Amygdala (tissue), 56 donors: Measurements from ENCODE around the gene RAB31.

Experiments
- DNase-seq, 56 donors: peaks; one replicate each; lab custom pipeline; 2025; lab: John Stamatoyannopoulos, UW

Gene RAB31

DNA sequence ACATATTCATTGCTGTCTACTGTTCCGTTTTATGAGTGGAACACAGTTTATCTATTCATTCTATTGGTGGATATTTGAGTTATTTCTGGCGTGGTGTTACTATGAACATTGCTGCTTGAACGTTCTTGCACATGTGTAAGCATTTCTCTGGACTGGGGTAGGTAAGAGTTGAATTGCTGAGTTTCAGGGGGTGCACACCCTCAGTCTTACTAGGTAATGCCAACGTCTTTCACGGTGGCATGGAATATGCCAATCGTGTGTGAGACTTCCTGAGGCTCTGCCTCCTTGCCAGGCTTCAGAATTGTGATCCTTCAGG lies 121.3 kb downstream of the RAB31 start:
- DNase-seq: no peak

DNA sequence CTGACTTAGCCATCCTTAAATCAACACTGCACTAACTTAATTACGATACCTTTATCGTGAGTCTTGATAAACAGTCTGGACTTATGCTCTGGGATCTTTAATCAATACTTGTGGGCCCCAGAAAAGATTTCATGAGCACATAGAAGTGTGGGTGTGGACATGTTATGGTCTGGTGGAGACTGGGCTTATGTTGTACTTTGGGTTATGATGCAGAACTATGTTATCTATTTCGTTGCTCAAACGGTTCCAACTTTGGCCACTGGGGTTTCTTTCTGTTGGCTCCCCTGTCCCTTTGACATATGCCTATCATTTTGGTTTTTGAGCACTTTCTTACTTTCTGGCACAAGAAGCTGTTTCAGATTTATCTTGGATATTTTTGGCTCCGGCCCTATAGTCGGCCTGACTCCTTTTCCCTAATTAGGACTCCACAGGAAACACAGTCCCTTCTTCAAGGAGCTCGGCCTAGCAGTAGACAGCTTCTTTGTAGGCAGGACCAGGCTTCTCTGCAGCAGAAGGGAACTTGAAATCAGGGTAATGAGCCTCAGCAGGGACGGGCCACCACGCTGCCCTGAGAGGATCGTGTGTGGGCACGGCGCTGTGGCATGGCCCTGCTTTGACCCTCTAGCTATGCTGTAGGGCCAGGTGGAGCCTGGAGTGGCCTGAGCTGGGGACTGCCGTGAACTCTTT lies 123.1 kb downstream of the RAB31 start:
- no peak for DNase-seq

DNA sequence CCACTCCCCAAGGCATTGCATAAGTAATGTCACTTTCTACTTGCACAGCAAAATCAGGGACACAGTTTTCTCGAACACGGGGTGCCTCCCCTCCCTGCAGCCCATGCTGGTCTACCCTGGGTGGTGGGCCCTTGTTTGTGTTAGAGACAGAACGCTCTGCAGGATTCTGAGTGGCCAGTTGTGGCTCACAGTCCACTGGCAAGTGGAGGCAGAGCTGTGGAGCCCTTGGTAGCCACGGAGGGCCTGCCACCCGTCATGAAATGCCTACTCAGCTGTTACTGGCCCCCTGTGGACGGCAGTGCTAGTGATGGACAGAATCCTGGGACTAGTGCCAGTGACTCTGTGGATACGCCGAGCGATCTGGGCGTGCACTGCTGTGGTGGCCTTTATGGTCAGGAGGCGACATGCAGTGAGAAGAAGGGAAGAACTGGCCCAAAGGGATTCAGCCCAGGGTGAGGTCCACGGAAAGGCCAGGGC lies 123.7 kb downstream of the RAB31 start:
- no peak for DNase-seq

DNA sequence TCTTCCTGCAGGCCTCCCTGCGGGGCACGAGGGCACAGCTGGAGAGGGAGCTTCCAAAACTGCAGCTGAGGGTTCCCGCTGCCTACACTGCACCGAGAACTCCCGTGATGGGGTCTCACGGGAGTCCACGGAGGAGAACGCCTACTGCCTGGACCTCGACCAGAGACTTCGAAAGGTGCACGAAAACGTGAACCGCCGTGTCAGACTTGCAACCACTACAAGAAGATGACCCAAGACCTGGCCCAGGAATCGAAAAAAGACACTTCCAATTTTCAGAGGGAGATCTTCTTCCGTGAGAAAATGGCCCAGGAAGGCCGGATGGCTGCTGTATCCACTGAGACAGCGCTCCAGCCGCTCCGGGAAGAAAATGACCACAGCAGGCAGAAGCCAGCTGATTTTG lies 124.8 kb downstream of the RAB31 start:
- DNase-seq: no peak

DNA sequence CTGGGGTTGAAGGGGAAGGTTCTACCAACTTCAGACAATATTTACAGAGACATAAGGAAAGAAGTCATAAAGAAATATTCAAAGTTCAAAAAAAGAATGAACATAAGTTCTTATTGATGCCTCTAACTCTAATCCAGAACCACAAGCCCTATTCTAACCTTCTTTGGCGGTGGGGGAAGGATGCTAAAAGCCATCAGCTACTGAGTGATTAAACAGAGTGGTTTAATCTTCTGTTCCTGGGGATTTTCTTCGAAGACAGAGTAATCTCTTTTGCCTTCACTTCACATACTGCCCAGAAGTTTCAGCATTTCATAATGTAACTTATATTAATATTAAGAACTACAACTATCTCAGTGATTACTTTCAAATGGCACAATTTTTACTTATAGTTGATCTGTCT lies 126.5 kb downstream of the RAB31 start:
- no peak for DNase-seq

DNA sequence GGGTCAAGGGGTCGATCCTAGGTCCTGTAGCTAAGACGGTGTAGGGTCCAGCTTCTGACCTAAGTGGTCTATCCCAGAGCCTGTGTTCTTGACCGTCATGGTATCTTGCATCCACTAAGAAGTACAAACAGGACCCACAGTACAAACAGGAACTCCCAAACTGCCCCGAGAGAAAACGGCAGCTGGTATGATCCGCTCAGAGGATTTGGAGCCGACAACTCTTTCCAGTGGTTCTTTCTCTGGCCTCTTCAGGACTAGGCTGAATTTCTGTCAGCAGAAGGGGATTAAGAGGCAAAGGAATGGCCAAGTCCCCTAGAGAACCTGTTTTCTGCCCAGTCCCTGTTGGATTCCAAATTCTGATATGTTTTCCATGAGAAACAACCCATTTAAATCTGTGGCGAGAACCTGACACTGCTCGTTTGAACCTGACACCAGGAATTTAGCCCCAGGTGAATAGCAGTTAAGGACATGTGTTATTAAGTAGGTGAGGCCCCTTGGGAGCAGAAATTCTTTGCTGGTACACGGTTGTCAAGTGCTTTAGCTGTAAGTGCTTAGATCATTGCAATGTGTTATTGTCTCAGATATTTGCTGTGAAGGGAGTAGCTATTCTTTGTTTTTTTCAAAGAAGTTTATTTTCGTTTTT lies 127.1 kb downstream of the RAB31 start:
- DNase-seq: no peak

DNA sequence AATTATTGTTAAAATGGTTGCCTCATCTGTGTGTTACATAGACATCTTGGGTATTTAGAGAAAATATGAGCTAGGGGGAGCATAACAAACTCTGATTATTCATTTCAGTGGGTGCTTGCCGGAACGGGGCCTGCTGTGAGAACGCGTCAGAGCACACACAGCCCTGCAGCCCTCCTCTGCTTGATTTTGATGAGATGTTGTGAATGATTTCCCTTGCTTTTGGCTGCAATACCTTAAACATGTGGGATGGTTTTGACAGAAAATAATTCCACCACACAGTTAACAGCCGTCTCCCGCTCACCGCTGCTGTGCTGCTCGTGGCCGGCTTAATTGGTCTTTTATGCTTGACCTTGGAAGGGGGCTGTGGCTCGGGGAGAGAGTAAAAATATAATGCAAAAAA lies 127.7 kb downstream of the RAB31 start:
- peak in 5 of 56 donors; percentile 6 to 48 (median 35) for DNase-seq

DNA sequence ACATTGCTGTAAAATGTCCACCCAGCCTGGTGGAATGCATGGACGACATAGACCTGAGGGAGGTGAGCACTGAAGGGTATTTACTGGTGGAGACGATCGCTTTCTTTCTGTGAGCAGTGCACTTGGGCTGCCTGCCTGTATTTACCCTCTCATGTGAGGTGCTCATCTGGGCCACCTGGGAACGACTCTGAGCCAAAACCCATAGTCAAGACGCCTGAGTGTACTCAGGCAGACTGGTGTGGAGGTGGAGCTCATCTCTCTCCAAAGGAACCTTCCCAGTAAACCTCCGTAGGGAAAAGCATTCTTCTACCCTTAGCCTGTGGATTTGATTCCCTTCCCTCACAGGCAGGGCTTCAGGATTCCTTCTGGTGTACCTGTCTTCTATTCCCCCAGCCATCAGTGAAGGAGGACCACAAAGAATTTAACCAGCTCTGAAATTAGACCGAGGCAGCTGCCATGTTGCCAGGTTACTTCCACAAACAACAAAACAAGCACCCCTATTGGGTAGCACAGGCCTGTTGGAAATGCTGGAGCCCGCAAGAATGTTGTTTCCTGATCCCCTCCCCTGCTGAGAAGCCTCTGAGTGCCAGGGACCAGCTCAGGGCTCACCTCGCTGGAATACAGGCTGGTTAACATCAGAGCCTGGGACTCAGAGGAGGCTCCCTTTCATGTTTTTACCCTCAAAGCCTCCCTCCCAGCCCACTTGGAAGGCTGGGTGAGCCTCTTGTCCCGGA lies 130.2 kb downstream of the RAB31 start:
- no peak for DNase-seq

DNA sequence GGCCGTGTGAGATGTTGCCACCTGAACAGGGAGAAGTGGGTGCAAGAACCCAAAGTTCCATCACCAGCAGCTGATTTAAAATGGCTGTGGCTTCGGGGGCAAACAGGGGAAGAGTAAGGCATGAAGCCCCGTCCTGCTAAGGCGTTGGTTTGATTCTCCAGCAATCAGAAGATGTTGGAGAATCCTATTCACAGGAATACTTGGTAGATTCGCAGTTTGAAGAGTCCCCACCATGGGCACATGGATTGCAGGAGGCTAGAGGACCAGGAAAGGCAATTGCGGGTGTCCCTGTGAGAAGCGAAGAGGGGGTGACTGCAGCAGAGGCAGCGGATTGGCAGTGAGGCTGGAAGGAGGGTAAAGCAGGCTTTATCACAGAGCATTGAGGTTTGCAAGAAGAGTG lies 131.1 kb downstream of the RAB31 start:
- no peak for DNase-seq

DNA sequence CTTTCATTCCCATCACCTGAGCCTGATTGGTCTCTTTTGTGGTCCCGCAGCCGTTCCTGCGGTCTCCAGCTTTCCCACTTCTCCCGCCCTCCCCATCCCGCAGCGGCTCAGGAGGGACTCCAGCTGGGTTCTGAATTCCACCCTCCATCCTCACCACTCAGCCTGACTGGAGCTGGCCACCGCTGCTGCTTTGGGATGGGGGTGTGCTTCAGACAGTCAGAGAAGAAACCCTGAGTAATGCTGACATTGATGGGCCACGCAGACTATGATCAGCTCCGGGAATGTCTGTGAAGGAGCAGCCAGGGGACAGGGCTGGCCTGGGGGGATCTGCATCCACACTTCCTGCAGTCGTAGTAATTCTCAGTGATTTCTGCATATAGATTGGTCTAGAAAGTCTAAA lies 131.8 kb downstream of the RAB31 start:
- DNase-seq: no peak

DNA sequence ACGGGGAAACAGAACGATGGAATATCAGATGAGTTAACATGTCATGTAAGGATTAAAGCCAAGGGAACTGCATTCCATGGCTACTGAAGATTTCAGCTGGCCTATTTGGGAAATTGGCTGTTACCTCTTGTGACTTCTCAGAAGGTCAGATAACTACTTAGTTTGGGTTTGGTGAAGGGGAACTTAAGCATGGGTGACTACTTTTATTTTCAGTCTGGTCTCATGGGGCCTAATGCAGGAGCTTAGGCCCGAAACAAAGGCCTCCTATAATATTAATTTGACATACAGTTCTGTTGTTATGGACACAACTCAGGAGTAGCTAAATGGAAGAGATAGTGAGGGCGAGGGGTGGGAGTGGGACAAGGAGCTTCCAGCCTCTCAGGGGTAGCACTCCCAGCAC lies 133.7 kb downstream of the RAB31 start:
- DNase-seq: no peak

DNA sequence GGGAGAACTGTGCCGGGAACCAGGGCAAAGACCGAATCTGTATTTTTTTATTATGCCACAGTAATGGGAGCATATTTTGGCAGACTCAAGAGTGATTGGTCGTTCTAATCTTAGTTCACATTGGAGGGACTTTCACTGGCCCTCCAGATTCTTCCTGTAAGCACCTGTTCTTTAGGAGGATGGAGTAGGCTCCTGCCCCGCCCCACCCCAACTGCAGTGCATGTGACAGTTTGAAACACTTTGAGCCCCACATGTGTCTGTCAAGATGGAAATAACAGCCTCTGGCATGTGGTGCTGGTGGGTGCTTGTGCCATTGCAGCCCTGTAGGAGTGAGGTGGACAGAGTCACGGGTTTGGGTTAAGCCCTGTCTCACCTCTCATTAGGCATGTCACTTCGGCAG lies 134.3 kb downstream of the RAB31 start:
- no peak for DNase-seq

DNA sequence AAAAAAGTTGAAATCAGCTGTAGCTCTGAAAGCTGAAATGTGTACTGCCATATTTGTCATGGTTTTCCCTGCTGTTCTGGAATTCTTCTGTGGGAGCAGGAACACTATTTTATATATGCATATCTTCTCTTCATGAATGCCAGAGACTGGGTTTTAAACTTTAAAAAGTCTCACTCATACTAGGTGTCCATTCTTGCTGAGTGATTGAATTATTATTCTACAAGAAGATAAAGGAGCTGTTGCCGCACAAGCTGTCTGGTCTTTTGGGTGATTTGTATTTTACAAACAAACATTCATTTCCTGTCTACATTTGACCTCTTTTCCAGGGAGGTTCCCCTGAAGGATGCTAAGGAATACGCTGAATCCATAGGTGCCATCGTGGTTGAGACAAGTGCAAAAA lies 137.2 kb downstream of the RAB31 start:
- DNase-seq: no peak

DNA sequence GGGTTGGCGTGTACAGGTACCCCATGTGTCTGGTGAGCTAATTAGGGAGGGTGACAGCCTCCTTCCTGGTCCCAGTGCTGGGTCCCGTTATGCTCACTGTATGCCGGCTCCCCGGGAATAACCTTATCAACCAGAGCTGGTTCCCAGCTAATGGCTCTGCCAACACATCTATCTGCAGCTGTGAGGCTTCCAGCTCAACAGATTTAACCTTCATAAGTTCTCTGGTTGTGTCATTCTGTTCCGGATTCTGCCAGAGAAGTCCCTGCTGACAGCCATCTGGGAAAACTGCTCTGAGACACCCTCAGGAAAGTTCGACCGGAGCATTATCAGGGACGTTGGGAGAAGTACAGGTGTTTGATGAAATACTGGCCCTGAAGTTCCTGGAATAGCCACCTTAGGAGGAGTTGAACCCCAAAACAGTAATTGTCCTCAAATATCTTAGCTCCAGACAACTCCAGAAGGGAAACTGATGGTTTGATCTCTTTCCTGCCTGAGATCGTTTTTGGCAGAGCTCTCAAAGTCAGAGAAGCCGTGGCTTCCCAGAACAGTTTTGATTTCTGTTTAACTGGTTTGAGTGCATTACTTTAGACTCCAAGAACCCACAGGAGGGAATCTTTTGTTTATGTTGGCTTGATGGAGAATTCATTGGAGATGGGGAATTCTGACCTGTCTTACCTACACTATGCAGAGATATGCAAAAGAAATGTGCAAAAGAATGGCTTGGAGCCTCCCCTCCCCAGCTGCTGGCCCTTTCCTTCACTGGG lies 138.2 kb downstream of the RAB31 start:
- DNase-seq: no peak

DNA sequence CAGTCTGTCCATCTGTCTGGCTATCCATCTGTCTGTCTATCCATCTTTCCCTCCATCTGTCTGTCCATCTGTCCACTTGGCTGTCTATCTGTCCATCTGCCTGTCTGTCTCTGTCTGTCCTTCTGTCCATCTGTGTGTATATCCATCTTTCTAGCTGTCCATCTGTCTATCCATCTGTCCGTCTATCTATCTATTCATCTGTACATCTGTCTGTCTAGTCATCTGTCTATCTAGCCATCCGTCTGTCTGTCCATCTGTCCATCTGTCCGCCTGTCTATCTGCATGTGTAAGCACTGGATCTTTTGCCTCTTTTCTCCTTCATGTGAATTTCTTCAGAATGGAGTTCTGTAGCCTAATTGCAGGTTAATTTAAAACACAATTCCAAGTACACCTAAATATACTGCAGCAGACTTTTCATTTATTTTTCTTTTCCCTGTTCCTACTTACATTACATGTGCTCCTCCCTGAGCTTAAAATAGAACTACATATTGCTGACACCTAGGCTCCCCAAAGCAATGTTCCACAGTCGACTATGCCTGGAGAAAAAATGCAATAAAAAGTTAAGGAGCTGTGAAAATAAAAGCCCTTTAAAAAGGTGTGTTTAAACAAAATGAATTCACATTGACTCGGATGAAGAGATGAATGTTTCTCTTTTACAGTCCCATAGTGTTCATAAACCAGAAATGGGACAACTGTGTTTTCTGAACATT lies 140.2 kb downstream of the RAB31 start:
- no peak for DNase-seq

DNA sequence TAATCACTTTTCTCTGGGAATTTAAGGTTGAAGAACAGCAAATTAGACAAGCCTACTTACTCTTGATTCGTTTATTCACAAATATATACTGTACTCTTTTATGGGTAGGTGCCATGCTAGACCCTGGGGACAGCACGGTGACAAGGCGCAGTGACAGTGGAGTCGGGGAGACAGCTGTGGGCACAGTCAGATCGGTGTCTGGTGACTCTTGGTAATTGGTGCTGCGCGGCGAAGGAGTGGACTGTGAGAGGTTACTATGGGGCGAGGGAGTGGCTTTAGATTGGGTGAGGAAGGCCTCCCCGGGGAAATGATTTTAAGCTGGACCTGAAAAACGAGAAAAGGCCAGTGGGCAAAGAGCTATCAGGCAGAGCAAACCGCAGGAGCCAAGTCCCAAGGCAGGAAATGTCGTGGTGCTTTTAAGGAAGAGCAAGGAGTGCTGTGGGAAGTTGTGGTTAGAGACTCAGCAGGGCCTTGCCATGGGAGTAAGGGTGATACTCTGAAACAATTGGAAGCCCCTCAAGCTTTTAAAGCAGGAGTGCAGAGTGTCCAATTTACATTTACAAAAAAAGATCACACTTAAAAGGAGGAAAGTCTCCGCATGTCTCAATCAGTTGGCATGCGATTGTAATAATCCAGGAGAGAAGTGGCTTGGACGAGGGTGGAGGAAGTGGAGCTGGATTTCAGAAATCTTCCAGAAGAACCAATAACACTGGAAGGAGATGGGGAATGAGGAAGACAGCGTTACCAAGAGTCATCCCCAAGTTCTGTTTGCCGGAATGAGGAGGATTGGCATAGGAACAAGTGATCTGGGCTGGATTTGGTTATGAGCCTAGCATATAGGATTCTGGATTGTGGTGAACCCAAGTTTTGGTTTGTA lies 141.5 kb downstream of the RAB31 start:
- peak in 3 of 56 donors; percentile 13 to 41 (median 15) for DNase-seq

DNA sequence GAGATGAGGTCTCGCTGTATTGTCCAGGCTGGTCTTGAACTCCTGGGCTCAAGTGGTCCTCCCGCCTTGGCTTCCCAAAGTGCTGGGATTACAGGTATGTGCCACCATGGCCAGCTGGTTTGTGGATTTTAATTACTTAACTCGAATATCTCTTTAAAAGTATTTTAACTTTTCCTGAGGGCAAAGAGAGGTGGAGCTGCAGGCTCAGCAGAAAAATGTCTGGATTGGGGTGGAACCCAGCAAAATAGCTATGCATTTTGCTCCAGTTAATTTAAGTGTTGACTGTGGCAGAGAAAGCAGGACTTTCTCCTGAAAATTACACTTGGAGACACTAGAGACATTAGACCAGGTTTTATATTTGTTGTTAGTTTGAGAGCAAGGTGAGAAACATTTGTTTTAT lies 142.2 kb downstream of the RAB31 start:
- no peak for DNase-seq

DNA sequence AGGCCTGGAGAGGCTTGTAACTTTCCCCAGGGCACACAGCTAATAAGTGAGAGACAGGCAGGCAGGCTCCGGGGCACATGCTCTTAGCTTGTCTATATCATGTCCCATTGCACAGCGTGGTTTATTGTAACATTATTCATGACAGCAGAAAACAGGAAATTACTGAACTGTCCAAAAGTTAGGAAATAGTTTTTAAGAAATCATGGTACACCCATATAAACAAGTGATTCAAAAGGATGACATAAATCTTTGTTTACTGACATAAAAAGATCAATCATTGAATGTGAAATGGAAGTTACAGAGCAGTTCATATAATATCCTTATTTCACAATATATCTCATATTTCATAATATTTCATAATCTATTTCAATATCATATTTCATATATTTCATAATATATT lies 143.4 kb downstream of the RAB31 start:
- no peak for DNase-seq

DNA sequence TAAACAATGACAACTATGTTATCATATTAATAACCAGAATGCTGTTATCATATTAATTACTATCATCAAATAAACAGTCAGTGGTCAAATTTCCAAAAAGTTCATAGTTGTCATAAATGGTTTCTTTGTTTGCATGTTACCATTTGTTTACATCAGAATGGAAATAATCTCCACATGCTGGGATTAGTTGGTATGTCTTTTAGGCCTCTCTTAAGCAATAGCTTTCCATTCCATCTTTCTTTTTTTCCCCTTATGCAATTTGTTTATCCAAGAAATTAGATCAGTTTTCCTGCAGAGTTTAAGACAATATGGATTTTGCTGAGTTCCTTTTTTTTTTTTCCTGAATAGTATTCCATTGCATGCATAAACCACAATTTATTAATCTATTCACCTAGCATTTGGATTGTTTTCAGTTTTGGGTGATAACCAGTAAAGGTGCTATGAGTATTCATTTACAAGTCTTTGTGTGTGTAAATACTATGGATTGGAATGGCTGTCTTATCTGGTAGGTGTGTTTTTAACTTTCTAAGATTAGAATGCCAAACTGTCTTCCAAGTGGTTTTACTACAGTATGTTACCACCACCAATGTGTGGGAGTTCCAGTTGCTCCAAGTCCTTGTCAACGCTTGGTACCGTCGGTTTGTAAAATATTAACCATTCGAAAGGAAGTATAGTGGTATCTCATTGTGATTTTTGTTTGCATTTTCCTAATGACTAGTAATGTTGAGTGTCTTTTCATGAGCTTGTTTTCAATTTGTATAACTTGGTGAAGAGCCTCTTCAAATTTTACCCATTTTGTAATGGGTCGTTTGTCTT lies 144.4 kb downstream of the RAB31 start:
- no peak for DNase-seq
